Parathyroid adenoma (tissue), 2 donors: ENCODE data around the gene ANKRD55.
"Not testable (repeated sequence)": the region's sequence is repeated elsewhere in the genome, so short reads cannot be mapped to it uniquely, and the experiment has no call there.

ENCODE experiments used
- H2AFZ ChIP-seq: fragments of 300-600 bp; sonication (generic); one replicate; pipeline ENCODE4 v1.7.0; 2017; ENCODE audit warnings: antibody characterized with exemption, mild to moderate bottlenecking
- H3K27ac ChIP-seq: fragments of 300-600 bp; sonication (generic); one replicate; pipeline ENCODE4 v1.7.0; 2017
- H3K27me3 ChIP-seq: fragments of 300-600 bp; sonication (generic); one replicate; pipeline ENCODE4 v1.7.0; 2017; ENCODE audit warnings: low read length; ENCODE audit not compliant: control insufficient read depth, insufficient read depth
- H3K36me3 ChIP-seq: fragments of 300-600 bp; sonication (generic); one replicate; pipeline ENCODE4 v1.7.0; 2017; ENCODE audit warnings: low read length; ENCODE audit not compliant: control insufficient read depth, insufficient read depth
- H3K4me1 ChIP-seq: fragments of 300-600 bp; sonication (generic); one replicate; pipeline ENCODE4 v1.7.0; 2017; ENCODE audit warnings: control low read depth
- H3K4me2 ChIP-seq: fragments of 300-600 bp; sonication (generic); one replicate; pipeline ENCODE4 v1.7.0; 2017; ENCODE audit warnings: low read length
- H3K4me3 ChIP-seq: fragments of 300-600 bp; sonication (generic); one replicate; pipeline ENCODE4 v1.7.0; 2017; ENCODE audit warnings: low read depth, low read length
- H3K79me2 ChIP-seq: fragments of 300-600 bp; sonication (generic); one replicate; pipeline ENCODE4 v1.7.0; 2017; ENCODE audit warnings: control low read depth
- H3K9ac ChIP-seq: fragments of 300-600 bp; sonication (generic); one replicate; pipeline ENCODE4 v1.7.0; 2017; ENCODE audit warnings: mild to moderate bottlenecking
- H3K9me3 ChIP-seq: fragments of 300-600 bp; sonication (generic); one replicate; pipeline ENCODE4 v1.7.0; 2017; ENCODE audit warnings: low read length; ENCODE audit not compliant: control insufficient read depth
- CTCF ChIP-seq: fragments of 300-600 bp; sonication (generic); IDR thresholded peaks from one replicate; pipeline ENCODE4 v1.7.0; 2017; ENCODE audit warnings: antibody characterized with exemption, mild to moderate bottlenecking
- donor health status: primary hyperparathyroidism.

Gene ANKRD55

DNA sequence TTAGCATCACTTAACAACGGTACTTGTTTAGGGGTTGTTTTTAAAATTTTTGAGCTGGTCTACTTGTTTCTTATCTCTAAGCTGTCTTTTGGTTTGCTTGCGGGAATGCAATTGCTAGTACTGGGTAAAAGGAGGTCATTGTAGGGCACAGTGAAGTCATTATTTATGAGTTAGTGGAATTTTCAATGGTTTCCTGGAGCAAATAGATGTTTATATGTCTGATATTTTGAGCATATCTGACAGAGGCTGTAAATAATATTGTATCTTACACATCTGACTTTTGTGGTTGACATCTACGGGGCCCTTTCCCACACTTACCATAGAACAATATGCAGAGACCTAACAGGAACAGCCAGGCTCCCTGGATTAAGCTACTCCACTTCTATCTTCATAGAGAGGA, 147.9 kb downstream of the ANKRD55 start:
- Histone ChIP-seq H3K27me3 (no peaks in the 10 kb centered on the region), H3K4me2 (no peak overlapping the region), H3K9ac (no peak overlapping the region), H3K27ac (no peak overlapping the region), H3K36me3 (no peaks in the 10 kb centered on the region), H3K4me3 (no peak overlapping the region), H3K4me1 (peaks cover 2% of the 10 kb centered on the region), H2AFZ (no peak overlapping the region), H3K79me2 (no peaks in the 10 kb centered on the region), H3K9me3 (no peaks in the 10 kb centered on the region)
- no peak for TF ChIP-seq CTCF

DNA sequence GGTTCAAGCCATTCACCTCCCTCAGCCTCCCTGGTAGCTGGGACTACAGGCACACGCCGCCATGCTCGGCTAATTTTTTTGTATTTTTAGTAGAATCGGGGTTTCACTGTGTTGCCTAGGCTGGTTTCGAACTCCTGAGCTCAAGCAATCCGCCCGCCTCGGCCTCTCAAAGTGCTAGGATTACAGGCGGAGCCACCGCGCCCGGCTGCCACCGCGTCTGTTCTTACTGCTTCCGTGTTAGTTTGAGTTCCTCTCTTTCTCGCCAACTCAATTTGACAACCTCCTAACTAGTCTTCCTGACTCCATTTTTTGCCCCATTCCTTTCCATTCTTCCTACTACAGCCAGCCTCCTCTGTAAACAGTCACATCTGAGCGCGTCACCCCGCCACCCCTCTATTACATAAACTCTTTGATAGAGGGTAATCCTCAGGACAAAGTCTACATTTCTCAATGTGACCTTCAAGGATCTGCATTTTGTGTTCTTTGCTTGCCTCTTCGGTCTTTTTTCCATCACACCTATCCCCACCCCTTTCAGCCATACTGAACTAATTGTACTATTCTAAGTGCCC, 149.8 kb downstream of the ANKRD55 start:
- Histone ChIP-seq H3K27me3 (no peaks in the 10 kb centered on the region), H3K4me1 (peaks cover 2% of the 10 kb centered on the region), H3K27ac (no peak overlapping the region), H3K9ac (no peak overlapping the region), H3K4me2 (no peak overlapping the region), H3K4me3 (no peak overlapping the region), H2AFZ (no peak overlapping the region), H3K9me3 (no peaks in the 10 kb centered on the region), H3K36me3 (no peaks in the 10 kb centered on the region), H3K79me2 (no peaks in the 10 kb centered on the region)
- no peak for TF ChIP-seq CTCF

- not testable (repeated sequence) for H2AFZ ChIP-seq, H3K27ac ChIP-seq, H3K36me3 ChIP-seq, H3K4me1 ChIP-seq, H3K9me3 ChIP-seq, H3K4me3 ChIP-seq, H3K9ac ChIP-seq, H3K4me2 ChIP-seq, H3K79me2 ChIP-seq, H3K27me3 ChIP-seq
These were observed 152.0 kb downstream of the ANKRD55 start for GRCh38 chr5:56081053-56081642.

GRCh38 chr5:56080375-56081052, 152.6 kb downstream of the ANKRD55 start:
- H3K79me2 ChIP-seq = no peaks in the 10 kb centered on the region

DNA sequence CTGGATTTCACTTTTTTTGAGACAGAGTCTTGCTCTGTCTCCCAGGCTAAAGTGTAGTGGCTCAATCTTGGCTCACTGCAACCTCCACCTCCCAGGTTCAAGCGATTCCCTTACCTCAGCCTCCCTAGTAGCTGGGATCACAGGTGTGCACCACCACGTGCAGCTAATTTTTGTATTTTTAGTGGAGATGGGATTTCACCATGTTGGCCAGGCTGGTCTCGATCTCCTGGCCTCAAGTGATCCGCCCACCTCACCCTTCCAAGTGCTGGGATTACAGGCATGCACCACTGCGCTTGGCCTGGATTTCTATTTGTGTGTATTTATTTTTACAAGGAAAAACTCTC, 154.0 kb downstream of the ANKRD55 start:
- not testable (repeated sequence) for H3K4me2 ChIP-seq

More at GRCh38 chr5:56080375-56081052, 152.6 kb downstream of the ANKRD55 start:
- no peak overlapping the region for H3K4me3 ChIP-seq
- no peak overlapping the region for H3K4me2 ChIP-seq
- no peak overlapping the region for H3K27ac ChIP-seq
- H3K27me3 ChIP-seq = no peaks in the 10 kb centered on the region
- peaks cover 2% of the 10 kb centered on the region for H3K4me1 ChIP-seq
- no peak overlapping the region for H3K9ac ChIP-seq
- no peak overlapping the region for H2AFZ ChIP-seq
- no peak for TF ChIP-seq CTCF
- H3K36me3 ChIP-seq = no peaks in the 10 kb centered on the region
- H3K9me3 ChIP-seq = no peaks in the 10 kb centered on the region

More for the DNA sequence above, 154.0 kb downstream of the ANKRD55 start:
- not testable (repeated sequence) for H3K27ac ChIP-seq, H3K36me3 ChIP-seq, H3K4me1 ChIP-seq, H2AFZ ChIP-seq, H3K4me3 ChIP-seq, H3K79me2 ChIP-seq, H3K9ac ChIP-seq, H3K9me3 ChIP-seq, H3K27me3 ChIP-seq
